Bronchial epithelial cell (primary cell): ENCODE data around the gene ARHGAP12. TPM values are rescaled to one million over a fixed set of nuclear protein-coding genes. Genes with fewer than 3 reads are reported as not detected.
"Not testable (repeated sequence)": the region's sequence is repeated elsewhere in the genome, so short reads cannot be mapped to it uniquely, and the experiment has no call there.

Experiments
- DNase-seq: peaks from one replicate; pipeline ENCODE4 v3.0.0-alpha.2; 2010; ENCODE audit warnings: low read depth
- FAIRE-seq: peaks from 2 replicates; lab custom pipeline; 2011; peaks lifted over from hg19 to GRCh38; lab: Jason Lieb, UNC
- H3K27me3 ChIP-seq: 2 replicates; pipeline ENCODE4 v1.5.1; 2011; ENCODE audit warnings: low read length; ENCODE audit not compliant: control insufficient read depth, insufficient read depth
- H3K36me3 ChIP-seq: 2 replicates; pipeline ENCODE4 v1.5.1; 2011; ENCODE audit warnings: low read length; ENCODE audit not compliant: control insufficient read depth, insufficient read depth
- H3K4me3 ChIP-seq: 2 replicates; pipeline ENCODE4 v1.5.1; 2011; ENCODE audit warnings: mild to moderate bottlenecking, low read depth, low read length, control low read depth
- CTCF ChIP-seq: IDR thresholded peaks from 2 replicates; pipeline ENCODE4 v1.5.1; 2011; ENCODE audit warnings: mild to moderate bottlenecking, moderate library complexity, low read length, control low read depth, inconsistent platforms; ENCODE audit not compliant: insufficient read depth, severe bottlenecking
- total RNA-seq: library from RNA; depleted of rRNA; stranded (reverse); fragments of >200 nt; gene quantifications from 2 replicates; pipeline ENCODE4 v1.2.1, GENCODE V29; 2014

Gene ARHGAP12
- total RNA-seq, 1 donor from 2014 or later = 30.3 TPM

- Histone ChIP-seq H3K36me3 (no peaks in the 10 kb centered on the region), H3K27me3 (no peaks in the 10 kb centered on the region), H3K4me3 (no peak overlapping the region)
- no peak for TF ChIP-seq CTCF
- DNase-seq = peak; percentile 14
- FAIRE-seq = no peak
These were observed 31.7 kb downstream of the ARHGAP12 start for GRCh38 chr10:31896968-31897384.

- not testable (repeated sequence) for DNase-seq, H3K36me3 ChIP-seq, H3K27me3 ChIP-seq, H3K4me3 ChIP-seq, FAIRE-seq
These were observed 32.9 kb downstream of the ARHGAP12 start for GRCh38 chr10:31895722-31896121.

- FAIRE-seq = no peak
- Histone ChIP-seq H3K36me3 (no peaks in the 10 kb centered on the region), H3K4me3 (no peak overlapping the region), H3K27me3 (no peaks in the 10 kb centered on the region)
- DNase-seq = no peak
- no peak for TF ChIP-seq CTCF
These were observed 40.2 kb downstream of the ARHGAP12 start for GRCh38 chr10:31888442-31888841.

- FAIRE-seq = no peak
- no peak for TF ChIP-seq CTCF
These were observed 40.8 kb downstream of the ARHGAP12 start for GRCh38 chr10:31887850-31888249.

GRCh38 chr10:31886885-31887284, 41.7 kb downstream of the ARHGAP12 start:
- TF ChIP-seq CTCF = no peak
- Histone ChIP-seq H3K36me3 (no peaks in the 10 kb centered on the region), H3K27me3 (no peaks in the 10 kb centered on the region), H3K4me3 (no peak overlapping the region)
- FAIRE-seq = no peak
- DNase-seq = no peak

More at GRCh38 chr10:31887850-31888249, 40.8 kb downstream of the ARHGAP12 start:
- Histone ChIP-seq H3K36me3 (no peaks in the 10 kb centered on the region), H3K4me3 (no peak overlapping the region), H3K27me3 (no peaks in the 10 kb centered on the region)
- DNase-seq = no peak

- no peak for DNase-seq
These were observed 42.7 kb downstream of the ARHGAP12 start for GRCh38 chr10:31885971-31886370.

More at GRCh38 chr10:31885971-31886370, 42.7 kb downstream of the ARHGAP12 start:
- no peaks in the 10 kb centered on the region for H3K27me3 ChIP-seq
- H3K4me3 ChIP-seq = no peak overlapping the region
- TF ChIP-seq CTCF = no peak
- H3K36me3 ChIP-seq = no peaks in the 10 kb centered on the region
- no peak for FAIRE-seq
